Activated CD4-positive, alpha-beta T cell treated with anti-CD3 and anti-CD28 coated beads, Interleukin-2, amount 50 U/mL, for 4 hours (primary cell): ENCODE results near the gene BLCAP.
"Not testable (repeated sequence)": the region's sequence is repeated elsewhere in the genome, so short reads cannot be mapped to it uniquely, and the experiment has no call there.

ENCODE experiments used
- DNase-seq, 2 experiments: peaks; one replicate each; pipeline ENCODE4 v3.0.0-alpha.2; 2020

Gene BLCAP

DNA sequence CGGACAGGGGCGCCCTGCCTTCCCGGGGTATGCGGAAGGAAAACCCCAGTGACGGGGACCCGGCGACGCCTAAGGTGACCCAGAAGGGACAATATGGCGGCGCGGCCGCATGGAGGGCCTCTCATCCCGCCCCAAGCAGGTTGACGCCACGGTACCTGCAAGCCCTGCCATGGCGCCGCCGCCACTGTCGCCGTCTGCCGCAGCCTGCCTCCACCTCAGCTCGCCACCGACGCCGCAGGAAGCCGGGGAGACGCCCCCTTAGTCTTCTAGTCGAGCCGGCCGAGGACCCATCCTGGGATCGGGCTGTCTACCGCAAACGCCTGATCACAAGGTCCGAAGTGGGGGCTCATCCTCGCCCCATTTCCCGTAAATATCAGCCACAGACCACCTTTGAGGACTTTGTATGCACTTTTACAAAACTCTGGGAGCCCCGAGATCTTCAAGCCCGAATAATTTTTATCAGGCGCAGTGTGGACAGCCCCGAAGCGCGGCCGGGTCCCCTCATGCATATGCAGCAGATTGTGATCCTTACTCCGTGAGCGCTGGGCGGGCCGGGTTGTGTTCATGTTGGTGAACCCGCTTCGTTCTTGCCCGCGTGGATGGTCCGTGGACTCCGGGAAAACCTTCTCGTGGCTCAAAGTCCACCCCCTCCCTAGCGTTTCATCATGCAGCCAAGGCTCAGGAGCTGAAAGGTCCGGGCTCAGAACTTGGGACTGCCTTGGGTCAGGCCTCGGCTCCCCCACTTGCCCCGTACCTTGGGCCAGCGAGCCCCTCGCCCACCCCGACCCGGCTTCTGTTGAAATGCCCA lies at the start of gene BLCAP:
BLCAP (minus strand) TSS at position 239 of the 808 bp plus-strand sequence. CDS start 8,702 bp downstream, outside the sequence.
- peak; percentile 91 to 92 for DNase-seq

DNA sequence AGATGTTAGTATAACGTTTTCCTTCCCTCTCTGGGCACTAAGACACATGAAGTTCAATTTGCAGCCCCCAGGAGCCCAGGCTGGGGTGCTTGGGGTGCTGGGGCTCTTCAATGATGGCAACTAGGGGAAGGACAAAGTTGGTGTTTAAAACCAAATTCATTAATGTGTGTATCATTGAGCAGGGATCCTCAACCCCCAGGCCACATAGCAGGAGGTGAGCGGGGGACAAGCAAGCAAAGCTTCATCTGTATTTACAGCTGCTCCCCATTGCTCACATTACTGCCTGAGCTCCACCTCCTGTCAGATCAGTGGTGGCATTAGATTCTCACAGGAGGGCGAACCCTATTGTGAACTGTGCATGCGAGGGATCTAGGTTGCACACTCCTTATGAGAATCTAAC lies 49.8 kb upstream of the BLCAP start:
- DNase-seq = not testable (repeated sequence)

- DNase-seq = no peak
These were observed 49.2 kb upstream of the BLCAP start for GRCh38 chr20:37576911-37577310.

- DNase-seq = no peak
These were observed 48.2 kb upstream of the BLCAP start for GRCh38 chr20:37575884-37576283.

- no peak for DNase-seq
These were observed 46.7 kb upstream of the BLCAP start for GRCh38 chr20:37574199-37574890.

DNA sequence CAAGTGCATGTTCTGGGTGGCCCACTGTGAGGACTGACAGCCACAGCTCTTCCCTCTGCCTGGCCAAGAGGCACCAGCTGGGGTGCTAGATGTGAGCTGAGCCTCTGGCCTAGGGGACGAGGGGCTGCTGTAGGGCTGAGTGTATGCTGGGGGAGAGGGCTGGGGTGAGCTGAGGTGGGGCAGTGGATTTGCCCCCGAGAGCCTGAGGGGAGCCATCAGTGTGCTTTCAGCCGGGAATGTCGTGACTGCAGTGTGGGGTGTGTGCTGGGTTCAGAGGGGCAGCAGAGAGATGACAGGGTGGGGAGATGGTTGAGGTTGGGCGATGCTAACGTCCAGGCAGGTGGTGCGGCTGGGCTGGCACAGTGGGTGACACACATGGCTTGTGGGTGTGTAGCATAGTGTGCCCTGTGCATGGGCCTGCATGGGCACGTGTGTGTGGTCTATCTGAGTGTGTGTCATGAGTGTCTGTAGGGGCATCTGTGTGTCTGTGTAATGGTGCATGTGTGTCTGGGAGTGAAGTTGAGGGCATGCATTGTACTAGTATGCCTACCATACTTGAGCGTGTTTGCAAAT lies 46.0 kb upstream of the BLCAP start:
- no peak for DNase-seq

GRCh38 chr20:37571033-37571432 lies 43.4 kb upstream of the BLCAP start:
- no peak for DNase-seq

DNA sequence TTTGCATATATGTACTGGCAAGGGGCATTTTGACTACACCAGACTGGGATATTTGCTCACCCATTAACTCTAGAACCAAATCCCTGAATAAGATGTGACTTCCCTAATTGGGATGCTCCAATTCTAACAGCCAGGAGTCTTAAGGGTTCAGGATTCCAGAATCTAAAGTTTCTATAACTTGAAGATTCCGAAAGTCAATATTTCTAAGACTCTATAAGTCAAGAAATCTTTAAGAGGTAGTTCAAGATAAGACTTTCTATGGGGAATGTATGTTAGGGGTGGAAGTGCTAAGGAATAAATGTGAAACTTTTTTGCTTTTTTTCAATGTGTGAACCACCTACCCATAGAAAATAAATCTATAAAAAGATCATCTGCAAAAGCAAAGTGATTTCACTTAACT lies 42.7 kb upstream of the BLCAP start:
- DNase-seq = no peak

- no peak for DNase-seq
These were observed 40.3 kb upstream of the BLCAP start for GRCh38 chr20:37567671-37568588.

GRCh38 chr20:37567331-37567665 lies 39.6 kb upstream of the BLCAP start:
- no peak for DNase-seq

GRCh38 chr20:37566590-37567330 lies 39.1 kb upstream of the BLCAP start:
- DNase-seq = no peak

GRCh38 chr20:37565134-37565811 lies 37.6 kb upstream of the BLCAP start:
- no peak for DNase-seq

- peak; percentile 9 to 12 for DNase-seq
These were observed 36.9 kb upstream of the BLCAP start for GRCh38 chr20:37564388-37565133.

DNA sequence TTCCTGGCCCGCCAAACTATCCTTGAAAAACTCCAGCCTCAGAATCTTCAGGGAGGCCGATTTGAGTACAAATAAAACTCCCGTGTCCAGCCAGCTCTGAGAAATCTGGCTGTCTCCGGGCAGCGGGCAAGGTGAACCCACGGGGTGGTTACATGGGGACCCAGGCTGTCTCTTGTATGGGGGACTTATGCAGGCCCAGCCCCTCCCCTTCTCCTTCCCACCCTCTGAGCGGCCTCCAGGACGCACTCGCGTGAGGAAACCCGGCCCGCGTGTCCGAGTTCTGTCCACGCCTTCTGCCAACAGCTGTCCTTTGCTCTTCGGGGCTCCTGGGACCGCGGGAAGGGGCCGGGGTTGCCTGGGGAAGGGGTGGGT lies 36.3 kb upstream of the BLCAP start:
- DNase-seq = no peak

DNA sequence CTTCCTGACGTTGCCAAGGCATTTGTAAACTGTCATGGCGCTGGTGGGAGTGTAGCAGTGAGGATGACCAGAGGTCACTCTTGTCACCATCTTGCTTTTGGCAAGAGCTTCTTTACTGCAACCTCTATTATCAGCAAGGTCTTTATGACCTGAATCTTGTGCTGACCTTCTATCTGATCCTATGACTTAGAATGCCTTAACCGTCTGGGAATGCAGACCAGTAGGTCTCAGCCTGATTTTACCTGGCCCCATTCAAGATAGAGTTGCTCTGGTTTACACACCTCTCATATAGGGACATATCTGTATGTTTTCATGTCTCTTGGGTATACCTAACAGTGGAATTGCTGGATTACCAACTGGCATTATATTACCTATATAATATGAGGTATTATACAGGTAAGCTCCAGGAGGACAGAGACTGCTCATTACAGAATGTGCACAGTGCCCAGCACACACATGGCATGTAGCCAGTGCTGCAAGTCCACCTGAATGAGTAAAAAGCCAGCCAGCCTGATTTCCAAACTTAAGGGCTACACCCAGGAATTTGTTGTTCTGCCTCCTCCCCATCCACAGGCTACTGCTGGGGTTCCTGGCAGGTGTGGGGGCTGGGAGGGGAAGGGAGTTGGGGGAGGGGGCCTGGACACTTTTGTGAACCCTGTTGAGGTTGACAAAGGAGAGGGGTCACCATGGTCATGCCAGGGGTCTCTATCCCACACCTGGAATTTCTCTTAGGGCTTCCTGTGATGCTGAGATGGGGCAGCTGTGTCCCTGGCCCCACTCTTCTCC lies 35.2 kb upstream of the BLCAP start:
- no peak for DNase-seq

- DNase-seq = no peak
These were observed 33.0 kb upstream of the BLCAP start for GRCh38 chr20:37560629-37561028.

GRCh38 chr20:37559312-37560027 lies 31.8 kb upstream of the BLCAP start:
- DNase-seq = no peak

DNA sequence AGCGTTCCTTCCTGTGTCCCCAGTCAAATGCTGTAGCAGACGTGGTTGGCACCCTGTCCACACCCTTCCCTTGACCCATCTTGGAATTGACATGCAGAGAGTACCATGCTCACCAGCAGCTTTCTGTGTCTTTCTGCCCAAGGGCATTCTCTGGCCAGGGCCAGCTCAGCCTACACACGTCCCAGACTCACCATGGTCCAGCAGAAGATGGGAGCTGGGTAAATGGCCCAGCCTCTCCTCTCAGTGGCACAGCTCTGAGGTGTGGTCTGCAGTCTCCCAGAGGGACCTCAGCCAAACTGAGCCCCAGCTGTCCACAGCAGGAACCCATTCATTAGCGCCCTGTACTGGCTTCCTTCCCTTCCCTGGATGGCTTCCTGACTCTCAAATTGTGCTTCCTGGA lies 31.1 kb upstream of the BLCAP start:
- no peak for DNase-seq

GRCh38 chr20:37558306-37558705 lies 30.6 kb upstream of the BLCAP start:
- no peak for DNase-seq
